ENCODE measurements around the gene MYO7A.

MYO7A gene

GRCh38 chr11:77233011-77233410 lies 105.0 kb downstream of the MYO7A start:
- Histone ChIP-seq H3K9ac (ENCODE audit: low read depth in 1 of 2, low read length in 2 of 2) (no peak overlapping the region), H3K4me3 (ENCODE audit: low read length in 2 of 2) (no peak overlapping the region), H3K27ac (ENCODE audit: low read depth in 2 of 2, low read length in 2 of 2) (no peak overlapping the region), H3K9me3 (ENCODE audit: control insufficient read depth in 2 of 2, low read length in 2 of 2) (no peaks in the 10 kb centered on the region), H3K27me3 (ENCODE audit: control insufficient read depth in 2 of 2, insufficient read depth in 2 of 2, low read length in 2 of 2) (no peaks in the 10 kb centered on the region), H3K4me1 (ENCODE audit: control insufficient read depth in 2 of 2, insufficient read depth in 2 of 2, low read length in 2 of 2) (no peaks in the 10 kb centered on the region), H3K36me3 (ENCODE audit: control insufficient read depth in 2 of 2, insufficient read depth in 2 of 2, low read length in 2 of 2) (no peaks in the 10 kb centered on the region)

DNA sequence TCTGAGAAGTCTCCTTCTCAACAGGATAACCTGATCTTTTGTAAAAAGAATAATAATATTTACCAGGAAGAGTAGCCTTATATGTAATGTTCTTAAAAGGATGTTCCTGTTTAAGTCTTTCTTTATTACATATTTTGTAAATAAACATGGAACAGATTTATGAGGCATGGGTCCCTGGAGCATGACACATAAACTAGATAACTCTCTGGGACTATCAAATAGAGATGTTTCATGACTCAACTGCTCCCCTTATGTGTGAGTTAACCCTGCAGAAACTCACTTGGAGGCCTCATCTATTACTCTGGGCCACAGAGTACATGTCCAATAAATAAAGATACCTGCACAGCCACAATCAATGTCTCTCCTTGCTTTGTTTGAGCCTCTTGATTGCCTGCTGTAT lies 108.9 kb downstream of the MYO7A start:
- no peak overlapping the region for H3K9ac ChIP-seq (ENCODE audit: low read depth in 1 of 2, low read length in 2 of 2)
- H3K27me3 ChIP-seq (ENCODE audit: control insufficient read depth in 2 of 2, insufficient read depth in 2 of 2, low read length in 2 of 2): no peaks in the 10 kb centered on the region
- H3K27ac ChIP-seq (ENCODE audit: low read depth in 2 of 2, low read length in 2 of 2): no peak overlapping the region
- H3K9me3 ChIP-seq (ENCODE audit: control insufficient read depth in 2 of 2, low read length in 2 of 2): no peaks in the 10 kb centered on the region
- no peak overlapping the region for H3K4me3 ChIP-seq (ENCODE audit: low read length in 2 of 2)
- H3K4me1 ChIP-seq (ENCODE audit: control insufficient read depth in 2 of 2, insufficient read depth in 2 of 2, low read length in 2 of 2): no peaks in the 10 kb centered on the region
- H3K36me3 ChIP-seq (ENCODE audit: control insufficient read depth in 2 of 2, insufficient read depth in 2 of 2, low read length in 2 of 2): no peaks in the 10 kb centered on the region

GRCh38 chr11:77244277-77245027 lies 116.4 kb downstream of the MYO7A start:
- H3K4me3 ChIP-seq (ENCODE audit: low read length in 2 of 2): no peak overlapping the region
- peaks cover 0 to 6% of the 10 kb centered on the region in 2 donors for H3K4me1 ChIP-seq (ENCODE audit: control insufficient read depth in 2 of 2, insufficient read depth in 2 of 2, low read length in 2 of 2)
- H3K9ac ChIP-seq (ENCODE audit: low read depth in 1 of 2, low read length in 2 of 2): no peak overlapping the region
- no peaks in the 10 kb centered on the region for H3K36me3 ChIP-seq (ENCODE audit: control insufficient read depth in 2 of 2, insufficient read depth in 2 of 2, low read length in 2 of 2)
- H3K27ac ChIP-seq (ENCODE audit: low read depth in 2 of 2, low read length in 2 of 2): no peak overlapping the region
- H3K27me3 ChIP-seq (ENCODE audit: control insufficient read depth in 2 of 2, insufficient read depth in 2 of 2, low read length in 2 of 2): no peaks in the 10 kb centered on the region
- H3K9me3 ChIP-seq (ENCODE audit: control insufficient read depth in 2 of 2, low read length in 2 of 2): no peaks in the 10 kb centered on the region

- no peak overlapping the region for H3K4me3 ChIP-seq (ENCODE audit: low read length in 2 of 2)
- H3K27me3 ChIP-seq (ENCODE audit: control insufficient read depth in 2 of 2, insufficient read depth in 2 of 2, low read length in 2 of 2): no peaks in the 10 kb centered on the region
- no peaks in the 10 kb centered on the region for H3K36me3 ChIP-seq (ENCODE audit: control insufficient read depth in 2 of 2, insufficient read depth in 2 of 2, low read length in 2 of 2)
- H3K9me3 ChIP-seq (ENCODE audit: control insufficient read depth in 2 of 2, low read length in 2 of 2): no peaks in the 10 kb centered on the region
- no peak overlapping the region for H3K9ac ChIP-seq (ENCODE audit: low read depth in 1 of 2, low read length in 2 of 2)
- H3K27ac ChIP-seq (ENCODE audit: low read depth in 2 of 2, low read length in 2 of 2): no peak overlapping the region
- H3K4me1 ChIP-seq (ENCODE audit: control insufficient read depth in 2 of 2, insufficient read depth in 2 of 2, low read length in 2 of 2): peaks cover 0 to 8% of the 10 kb centered on the region in 2 donors
These were observed 121.4 kb downstream of the MYO7A start for GRCh38 chr11:77249427-77249826.

DNA sequence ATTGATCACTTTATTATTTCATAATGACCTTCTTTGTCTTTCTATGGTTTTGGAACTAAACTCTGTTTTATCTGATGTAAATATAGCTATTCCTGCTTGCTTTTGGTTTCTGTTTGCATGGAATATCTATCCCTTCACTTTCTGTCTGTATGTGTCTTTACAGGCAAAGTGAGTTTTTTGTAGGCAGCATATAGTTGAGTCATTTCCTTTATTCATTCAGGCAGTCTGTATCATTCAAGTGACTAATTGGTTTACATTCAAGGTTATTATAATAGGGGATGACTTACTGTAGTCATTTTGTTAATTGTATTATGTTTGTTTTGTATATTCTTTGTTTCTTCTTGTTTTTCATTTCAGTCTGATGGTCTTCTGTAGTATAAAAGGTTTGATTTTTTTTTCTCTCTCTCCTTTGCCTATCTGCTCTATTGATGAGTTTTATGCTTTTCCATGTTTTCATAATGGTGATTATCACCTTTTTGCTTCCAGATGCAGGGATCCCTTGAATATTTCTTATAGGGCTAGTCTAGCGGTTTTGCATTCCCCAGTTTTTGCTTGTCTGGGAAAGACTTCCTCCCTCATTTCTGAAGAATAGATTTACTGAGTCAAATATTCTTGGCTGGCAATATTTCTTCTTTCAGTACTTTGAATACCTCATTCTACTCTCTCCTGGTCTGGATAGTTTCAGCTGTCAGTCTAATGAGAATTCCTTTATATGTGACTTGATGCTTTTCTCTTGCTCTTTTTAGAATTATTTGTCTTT lies 123.0 kb downstream of the MYO7A start:
- H3K36me3 ChIP-seq (ENCODE audit: control insufficient read depth in 2 of 2, insufficient read depth in 2 of 2, low read length in 2 of 2): no peaks in the 10 kb centered on the region
- H3K4me1 ChIP-seq (ENCODE audit: control insufficient read depth in 2 of 2, insufficient read depth in 2 of 2, low read length in 2 of 2): peaks cover 0 to 8% of the 10 kb centered on the region in 2 donors
- no peaks in the 10 kb centered on the region for H3K9me3 ChIP-seq (ENCODE audit: control insufficient read depth in 2 of 2, low read length in 2 of 2)
- no peak overlapping the region for H3K27ac ChIP-seq (ENCODE audit: low read depth in 2 of 2, low read length in 2 of 2)
- no peaks in the 10 kb centered on the region for H3K27me3 ChIP-seq (ENCODE audit: control insufficient read depth in 2 of 2, insufficient read depth in 2 of 2, low read length in 2 of 2)
- no peak overlapping the region for H3K4me3 ChIP-seq (ENCODE audit: low read length in 2 of 2)
- no peak overlapping the region for H3K9ac ChIP-seq (ENCODE audit: low read depth in 1 of 2, low read length in 2 of 2)

- Histone ChIP-seq H3K27me3 (ENCODE audit: control insufficient read depth in 2 of 2, insufficient read depth in 2 of 2, low read length in 2 of 2) (no peaks in the 10 kb centered on the region), H3K9me3 (ENCODE audit: control insufficient read depth in 2 of 2, low read length in 2 of 2) (no peaks in the 10 kb centered on the region), H3K4me3 (ENCODE audit: low read length in 2 of 2) (no peak overlapping the region), H3K4me1 (ENCODE audit: control insufficient read depth in 2 of 2, insufficient read depth in 2 of 2, low read length in 2 of 2) (peaks cover 0 to 8% of the 10 kb centered on the region in 2 donors), H3K9ac (ENCODE audit: low read depth in 1 of 2, low read length in 2 of 2) (no peak overlapping the region), H3K36me3 (ENCODE audit: control insufficient read depth in 2 of 2, insufficient read depth in 2 of 2, low read length in 2 of 2) (no peaks in the 10 kb centered on the region), H3K27ac (ENCODE audit: low read depth in 2 of 2, low read length in 2 of 2) (peak overlapping the region in 1 of 2 donors; percentile 41)
These were observed 124.7 kb downstream of the MYO7A start for GRCh38 chr11:77252555-77253270.

- H3K36me3 ChIP-seq (ENCODE audit: control insufficient read depth in 2 of 2, insufficient read depth in 2 of 2, low read length in 2 of 2): no peaks in the 10 kb centered on the region
- H3K27me3 ChIP-seq (ENCODE audit: control insufficient read depth in 2 of 2, insufficient read depth in 2 of 2, low read length in 2 of 2): no peaks in the 10 kb centered on the region
- no peak overlapping the region for H3K4me3 ChIP-seq (ENCODE audit: low read length in 2 of 2)
- no peak overlapping the region for H3K9ac ChIP-seq (ENCODE audit: low read depth in 1 of 2, low read length in 2 of 2)
- no peaks in the 10 kb centered on the region for H3K9me3 ChIP-seq (ENCODE audit: control insufficient read depth in 2 of 2, low read length in 2 of 2)
- no peak overlapping the region for H3K27ac ChIP-seq (ENCODE audit: low read depth in 2 of 2, low read length in 2 of 2)
- H3K4me1 ChIP-seq (ENCODE audit: control insufficient read depth in 2 of 2, insufficient read depth in 2 of 2, low read length in 2 of 2): peaks cover 0 to 8% of the 10 kb centered on the region in 2 donors
These were observed 125.6 kb downstream of the MYO7A start for GRCh38 chr11:77253690-77254089.

GRCh38 chr11:77259641-77260040 lies 131.6 kb downstream of the MYO7A start:
- no peaks in the 10 kb centered on the region for H3K4me1 ChIP-seq (ENCODE audit: control insufficient read depth in 2 of 2, insufficient read depth in 2 of 2, low read length in 2 of 2)
- no peak overlapping the region for H3K4me3 ChIP-seq (ENCODE audit: low read length in 2 of 2)
- no peak overlapping the region for H3K27ac ChIP-seq (ENCODE audit: low read depth in 2 of 2, low read length in 2 of 2)
- H3K36me3 ChIP-seq (ENCODE audit: control insufficient read depth in 2 of 2, insufficient read depth in 2 of 2, low read length in 2 of 2): no peaks in the 10 kb centered on the region
- peaks cover 0 to 2% of the 10 kb centered on the region in 2 donors for H3K9me3 ChIP-seq (ENCODE audit: control insufficient read depth in 2 of 2, low read length in 2 of 2)
- H3K9ac ChIP-seq (ENCODE audit: low read depth in 1 of 2, low read length in 2 of 2): no peak overlapping the region
- H3K27me3 ChIP-seq (ENCODE audit: control insufficient read depth in 2 of 2, insufficient read depth in 2 of 2, low read length in 2 of 2): no peaks in the 10 kb centered on the region

- Histone ChIP-seq H3K36me3 (ENCODE audit: control insufficient read depth in 2 of 2, insufficient read depth in 2 of 2, low read length in 2 of 2) (no peaks in the 10 kb centered on the region), H3K27ac (ENCODE audit: low read depth in 2 of 2, low read length in 2 of 2) (no peak overlapping the region), H3K9me3 (ENCODE audit: control insufficient read depth in 2 of 2, low read length in 2 of 2) (peaks cover 0 to 2% of the 10 kb centered on the region in 2 donors), H3K4me3 (ENCODE audit: low read length in 2 of 2) (no peak overlapping the region), H3K4me1 (ENCODE audit: control insufficient read depth in 2 of 2, insufficient read depth in 2 of 2, low read length in 2 of 2) (no peaks in the 10 kb centered on the region), H3K9ac (ENCODE audit: low read depth in 1 of 2, low read length in 2 of 2) (no peak overlapping the region), H3K27me3 (ENCODE audit: control insufficient read depth in 2 of 2, insufficient read depth in 2 of 2, low read length in 2 of 2) (no peaks in the 10 kb centered on the region)
These were observed 134.8 kb downstream of the MYO7A start for GRCh38 chr11:77262803-77263202.
